ENCODE data around the gene CASS4. TPM values are rescaled to one million over a fixed set of nuclear protein-coding genes. Genes with fewer than 3 reads are reported as not detected.

The CASS4 gene
- total RNA-seq, 2 donors from 2014 or later, result not detected

GRCh38 chr20:56501116-56501515, 89.1 kb downstream of the CASS4 start:
- 93% methylated on average over 1 of the region's 1 CpG; no CpG with 5 or more reads in 1 of the 2 experiments for WGBS, 2 experiments (ENCODE audit: insufficient coverage in 1 of 2, insufficient read length in 1 of 2)
- Mint-ChIP-seq H3K4me3 (no peak overlapping the region), H3K27ac (no peak overlapping the region), H3K9me3 (peaks cover 2% of the 10 kb centered on the region), H3K36me3 (ENCODE audit: low read depth) (peaks cover 30% of the 10 kb centered on the region), H3K4me1 (no peaks in the 10 kb centered on the region), H3K27me3 (ENCODE audit: insufficient read depth) (no peaks in the 10 kb centered on the region)
- H3K4me1 ChIP-seq (ENCODE audit: control insufficient read depth, insufficient read depth, low read length), result no peaks in the 10 kb centered on the region
- H3K4me3 ChIP-seq (ENCODE audit: low read length), result no peak overlapping the region
- H3K9me3 ChIP-seq (ENCODE audit: control insufficient read depth, low read length), result peaks cover 4% of the 10 kb centered on the region
- DNase-seq, result no peak
- no peaks in the 10 kb centered on the region for H3K27me3 ChIP-seq (ENCODE audit: control insufficient read depth, insufficient read depth, low read length, poor library complexity, severe bottlenecking)
- H3K9ac ChIP-seq (ENCODE audit: extremely low read depth, low read length, poor library complexity, severe bottlenecking), result no peak overlapping the region
- peaks cover 41% of the 10 kb centered on the region for H3K36me3 ChIP-seq (ENCODE audit: control insufficient read depth, insufficient read depth, low read length)
- no peak for TF ChIP-seq CTCF (conservative IDR thresholded peaks at IDR 0.05)
- no peak overlapping the region for H3K27ac ChIP-seq (ENCODE audit: low read depth, low read length)

DNA sequence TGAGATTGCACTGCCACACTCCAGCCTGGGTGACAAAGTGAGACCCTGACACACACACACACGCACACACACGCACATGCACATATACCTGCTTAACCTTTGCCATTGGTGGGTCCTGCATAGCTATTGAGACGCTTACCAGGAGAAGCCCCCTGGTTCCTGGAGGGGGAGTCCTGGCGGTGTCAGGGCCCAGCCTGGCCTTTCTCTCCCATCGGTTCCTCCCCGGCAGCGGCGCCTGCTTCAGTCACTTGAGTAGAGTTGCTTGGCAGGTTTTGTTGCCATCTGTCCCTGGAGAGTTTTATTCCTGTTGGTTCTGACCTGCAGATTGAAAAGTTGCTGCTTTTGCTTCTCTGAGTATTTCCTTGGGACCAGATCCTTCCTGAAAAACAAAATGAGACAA, 91.9 kb downstream of the CASS4 start:
- 96 to 100% methylated on average over 2 to 8 of the region's 8 CpGs for WGBS, 2 experiments (ENCODE audit: insufficient coverage in 1 of 2, insufficient read length in 1 of 2)
- H3K4me1 Mint-ChIP-seq, result no peaks in the 10 kb centered on the region
- Histone ChIP-seq H3K4me3 (ENCODE audit: low read length) (no peak overlapping the region), H3K27me3 (ENCODE audit: control insufficient read depth, insufficient read depth, low read length, poor library complexity, severe bottlenecking) (no peaks in the 10 kb centered on the region), H3K27ac (ENCODE audit: low read depth, low read length) (no peak overlapping the region), H3K9me3 (ENCODE audit: control insufficient read depth, low read length) (no peaks in the 10 kb centered on the region), H3K36me3 (ENCODE audit: control insufficient read depth, insufficient read depth, low read length) (peaks cover 16% of the 10 kb centered on the region), H3K9ac (ENCODE audit: extremely low read depth, low read length, poor library complexity, severe bottlenecking) (no peak overlapping the region), H3K4me1 (ENCODE audit: control insufficient read depth, insufficient read depth, low read length) (no peaks in the 10 kb centered on the region)
- H3K9me3 Mint-ChIP-seq, result no peaks in the 10 kb centered on the region
- H3K27ac Mint-ChIP-seq, result no peak overlapping the region
- H3K27me3 Mint-ChIP-seq (ENCODE audit: insufficient read depth), result no peaks in the 10 kb centered on the region
- H3K36me3 Mint-ChIP-seq (ENCODE audit: low read depth), result peaks cover 10% of the 10 kb centered on the region
- no peak overlapping the region for H3K4me3 Mint-ChIP-seq
- TF ChIP-seq CTCF (conservative IDR thresholded peaks at IDR 0.05), result no peak
- DNase-seq, result peak; percentile 52

DNA sequence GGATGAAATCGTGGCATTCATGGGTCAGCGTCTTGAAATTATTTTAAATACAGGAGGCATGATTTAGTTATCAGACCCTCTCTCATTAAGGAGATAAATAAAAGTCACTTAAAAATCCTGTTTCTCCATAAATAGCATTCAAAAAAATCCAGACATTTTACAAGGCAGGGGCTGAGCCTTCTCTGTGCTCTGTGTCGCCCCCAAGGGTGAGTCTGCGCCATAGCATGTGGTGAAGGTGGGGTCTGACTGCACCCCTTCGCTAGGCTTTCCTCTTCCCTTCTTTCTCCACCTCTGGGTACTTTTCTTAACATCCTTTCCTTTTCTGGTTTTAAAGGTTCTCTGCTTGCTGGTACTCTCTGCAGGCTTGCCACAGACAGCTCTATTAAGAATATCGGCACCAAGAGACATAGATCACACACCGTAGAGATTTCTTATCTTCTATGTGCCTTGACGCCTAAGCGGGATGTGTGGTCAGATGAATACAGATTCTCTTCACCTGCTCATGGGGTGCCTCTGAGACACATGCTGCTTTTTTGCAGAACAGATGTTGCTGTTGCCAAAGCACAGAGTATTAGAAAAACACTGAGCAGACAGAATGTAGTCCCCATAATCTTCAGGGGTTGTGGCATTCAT, 92.4 kb downstream of the CASS4 start:
- no peak overlapping the region for H3K27ac Mint-ChIP-seq
- TF ChIP-seq CTCF (conservative IDR thresholded peaks at IDR 0.05), result peak; percentile 80
- no peak overlapping the region for H3K27ac ChIP-seq (ENCODE audit: low read depth, low read length)
- H3K4me3 Mint-ChIP-seq, result no peak overlapping the region
- no peaks in the 10 kb centered on the region for H3K4me1 ChIP-seq (ENCODE audit: control insufficient read depth, insufficient read depth, low read length)
- H3K9ac ChIP-seq (ENCODE audit: extremely low read depth, low read length, poor library complexity, severe bottlenecking), result no peak overlapping the region
- peak; percentile 67 for DNase-seq
- H3K9me3 ChIP-seq (ENCODE audit: control insufficient read depth, low read length), result no peaks in the 10 kb centered on the region
- H3K36me3 Mint-ChIP-seq (ENCODE audit: low read depth), result peaks cover 9% of the 10 kb centered on the region
- H3K9me3 Mint-ChIP-seq, result no peaks in the 10 kb centered on the region
- no peaks in the 10 kb centered on the region for H3K27me3 Mint-ChIP-seq (ENCODE audit: insufficient read depth)
- H3K36me3 ChIP-seq (ENCODE audit: control insufficient read depth, insufficient read depth, low read length), result peaks cover 16% of the 10 kb centered on the region
- H3K27me3 ChIP-seq (ENCODE audit: control insufficient read depth, insufficient read depth, low read length, poor library complexity, severe bottlenecking), result no peaks in the 10 kb centered on the region
- 87 to 100% methylated on average over 6 to 9 of the region's 9 CpGs for WGBS, 2 experiments (ENCODE audit: insufficient coverage in 1 of 2, insufficient read length in 1 of 2)
- no peaks in the 10 kb centered on the region for H3K4me1 Mint-ChIP-seq
- H3K4me3 ChIP-seq (ENCODE audit: low read length), result no peak overlapping the region
